Naive thymus-derived CD8-positive, alpha-beta T cell (primary cell): ENCODE measurements around the gene VGF. TPM values are rescaled to one million over a fixed set of nuclear protein-coding genes. Genes with fewer than 3 reads are reported as not detected.
"Not testable (repeated sequence)": the region's sequence is repeated elsewhere in the genome, so short reads cannot be mapped to it uniquely, and the experiment has no call there.

Experiments
- ATAC-seq, 2 donors: fragments of 150-1000 bp; cut with Tn5 transposase in 1 of 2; sonication (Bioruptor Pico), chemical (Tn5 transposase) in 1 of 2; 1 replicate in 1 of 2; 2 replicates in 1 of 2; pipeline ENCODE4 v1.10.0; 2021; ENCODE audit warnings: mild to moderate bottlenecking in 2 of 2, moderate library complexity in 2 of 2
- POLR2A ChIA-PET: fragments of 350-600 bp; sonication (Branson Sonifier 250); formaldehyde crosslinking; loops from one replicate; lab custom pipeline; 2021; ENCODE audit warnings: antibody characterized with exemption; lab: Charles Lee
- DNase-seq, 10 donors: peaks; one replicate each; pipeline versions ENCODE4 v3.0.0 to v3.0.0-alpha.2; 2020 to 2022
- H3K27ac Mint-ChIP-seq, 10 donors: one replicate each; pipeline ENCODE4 v1.8.0; 2020 to 2022; ENCODE audit warnings: mild to moderate bottlenecking in 10 of 10, mixed read lengths in 10 of 10, moderate library complexity in 4 of 10, inconsistent platforms in 1 of 10
- H3K27me3 Mint-ChIP-seq, 5 donors: one replicate each; pipeline ENCODE4 v1.8.0; 2021 to 2022; ENCODE audit warnings: mixed read lengths in 5 of 5
- H3K36me3 Mint-ChIP-seq, 3 donors: one replicate each; pipeline ENCODE4 v1.8.0; 2020 to 2022; ENCODE audit warnings: mixed read lengths in 3 of 3, mild to moderate bottlenecking in 2 of 3, inconsistent platforms in 1 of 3
- H3K4me1 Mint-ChIP-seq, 4 donors: one replicate each; pipeline ENCODE4 v1.8.0; 2021 to 2022; ENCODE audit warnings: mixed read lengths in 4 of 4
- H3K4me3 Mint-ChIP-seq, 10 donors: one replicate each; pipeline ENCODE4 v1.8.0; 2020 to 2022; ENCODE audit warnings: mild to moderate bottlenecking in 10 of 10, mixed read lengths in 10 of 10, moderate library complexity in 6 of 10, inconsistent platforms in 1 of 10
- H3K9me3 Mint-ChIP-seq, 9 donors: one replicate each; pipeline ENCODE4 v1.8.0; 2020 to 2022; ENCODE audit warnings: mixed read lengths in 9 of 9, mild to moderate bottlenecking in 3 of 9, inconsistent platforms in 1 of 9, moderate library complexity in 1 of 9
- polyA plus RNA-seq, 3 donors: library from polyadenylated mRNA; unstranded; fragments of 300-500 nt; fragmentation: Illumina TruSeq; gene quantifications; one replicate each; pipeline ENCODE4 v1.2.3, GENCODE V29; 2021
- total RNA-seq, 8 experiments: library from RNA in 2 of 8; stranded (reverse) in 2 of 8; gene quantifications; one replicate each; pipeline ENCODE4 v1.2.3 and lab custom pipeline; 2021 to 2026

Gene VGF
- total and polyA plus RNA-seq, 5 experiments from 2014 or later = not detected

DNA sequence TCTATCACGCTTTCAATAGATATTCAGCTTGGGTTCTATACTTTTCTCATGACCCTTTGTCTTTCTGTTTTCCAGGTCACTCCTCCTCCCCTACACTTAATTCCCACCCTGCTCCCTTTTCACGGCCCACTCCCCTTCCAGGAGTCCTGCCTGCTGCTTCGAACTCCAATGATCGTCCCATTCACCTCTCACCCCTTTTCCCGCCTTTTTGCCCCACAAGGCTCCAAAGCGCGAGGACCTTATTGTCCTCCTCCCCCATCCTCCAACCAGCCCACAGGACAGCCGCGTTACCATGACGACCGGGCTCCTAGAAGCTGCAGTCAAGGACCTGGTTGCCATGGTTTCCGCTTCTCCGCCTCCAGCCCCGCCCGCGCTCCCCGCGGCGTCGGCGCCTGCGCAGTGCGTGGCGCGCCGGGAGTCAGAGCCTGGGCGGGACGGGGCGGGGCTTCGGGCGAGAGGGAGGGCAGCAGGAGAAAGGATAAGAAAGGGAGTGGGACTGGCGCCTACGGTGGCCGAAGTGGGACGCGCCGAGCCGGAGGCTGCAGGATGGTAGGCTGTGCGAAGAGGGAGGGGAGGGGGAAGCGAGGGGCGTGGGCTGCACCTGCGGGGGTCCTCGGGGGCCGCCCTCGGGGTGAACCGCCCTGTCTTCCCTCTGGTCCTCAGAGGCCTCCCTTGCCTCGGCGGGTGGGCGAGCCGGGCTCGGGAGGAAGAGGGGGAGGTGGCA, 11.2 kb downstream of the VGF start, which contains the start of gene AP1S1:
AP1S1 (plus strand) TSS at position 508 of the 724 bp plus-strand sequence; CDS start at position 547, 39 bp downstream.
- peaks cover 10 to 16% (median 13%) of the 10 kb centered on the region in 4 donors for H3K4me1 Mint-ChIP-seq
- H3K9me3 Mint-ChIP-seq = no peaks in the 10 kb centered on the region
- H3K36me3 Mint-ChIP-seq = peaks cover 0 to 16% (median 6%) of the 10 kb centered on the region in 3 donors
- peak within 1 kb of the TSS; percentile 11 to 94 (median 90) for H3K27ac Mint-ChIP-seq
- peaks cover 3 to 11% (median 8%) of the 10 kb centered on the region in 5 donors for H3K27me3 Mint-ChIP-seq
- peak within 1 kb of the TSS; percentile 72 to 90 (median 86) for H3K4me3 Mint-ChIP-seq
- peak; percentile 84 to 91 for ATAC-seq
- DNase-seq = peak; percentile 79 to 97 (median 89)
- POLR2A ChIA-PET = no interaction called here

DNA sequence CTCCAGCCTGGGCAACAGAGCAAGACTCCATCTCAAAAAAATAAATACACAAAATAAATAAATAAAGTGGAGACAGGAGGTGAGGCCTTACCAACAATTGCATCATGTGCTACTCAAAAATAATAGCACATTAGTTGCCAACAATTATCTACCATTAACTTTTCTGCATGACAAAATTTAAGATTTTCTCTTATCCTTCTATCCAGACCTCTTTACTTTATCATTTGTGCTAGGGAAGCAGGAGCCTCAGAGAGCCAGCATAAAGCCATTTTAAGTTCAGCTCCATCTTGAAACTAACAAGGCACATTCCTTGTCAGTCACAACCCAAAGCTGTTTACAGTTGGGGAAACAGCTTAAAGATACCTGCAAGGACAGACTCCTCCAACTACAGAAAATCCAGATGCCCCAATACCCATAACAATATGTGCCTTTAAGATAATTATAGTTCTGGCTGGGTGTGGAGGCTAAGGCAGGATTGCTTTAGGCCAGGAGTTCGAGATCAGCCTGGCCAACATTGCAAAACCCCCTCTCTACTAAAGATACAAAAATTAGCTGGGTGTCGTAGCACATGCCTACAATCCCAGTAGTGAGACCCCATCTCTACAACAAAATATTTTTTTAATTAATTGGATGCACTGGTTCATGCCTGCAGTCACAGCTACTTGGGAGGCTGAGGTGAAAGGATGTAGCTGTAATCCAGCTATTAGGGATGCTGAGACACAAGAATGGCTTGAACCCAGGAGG, 13.3 kb downstream of the VGF start:
- peak overlapping the region in 2 of 10 donors; percentile 58 to 76 for H3K27ac Mint-ChIP-seq

DNA sequence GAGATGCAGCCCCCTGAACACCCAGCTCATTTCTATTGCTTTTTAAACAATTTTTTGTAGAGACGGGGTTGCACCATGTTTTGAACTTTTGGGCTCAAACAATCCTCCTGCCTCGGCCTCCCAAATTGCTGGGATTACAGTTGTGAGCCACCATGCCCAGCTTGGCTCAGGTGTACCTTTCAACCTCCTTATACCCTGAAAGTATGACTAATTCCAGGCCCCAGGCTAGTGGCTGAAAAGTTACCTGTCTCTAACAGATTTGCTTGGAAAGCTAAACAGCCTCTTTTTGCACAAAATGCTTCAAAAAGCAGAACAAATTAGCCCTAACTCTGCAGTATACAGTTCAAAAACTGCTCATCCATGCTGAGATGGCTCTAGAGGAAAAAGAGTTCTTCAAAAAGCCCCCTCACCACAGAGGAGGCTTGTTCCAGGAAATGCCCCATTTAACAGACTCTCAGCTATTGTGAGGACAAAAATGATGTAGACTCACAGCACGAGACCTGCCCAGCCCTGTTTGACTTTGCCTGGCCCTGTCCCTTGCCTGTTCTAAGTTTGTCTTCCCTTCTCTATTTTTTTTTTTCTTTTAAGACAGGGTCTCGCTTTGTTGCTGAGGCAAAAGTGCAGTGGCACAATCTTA, 24.5 kb downstream of the VGF start:
- Mint-ChIP-seq H3K4me3 (peak overlapping the region in 1 of 10 donors; percentile 14), H3K27ac (peak overlapping the region in 3 of 10 donors; percentile 11 to 66 (median 35)), H3K9me3 (no peaks in the 10 kb centered on the region), H3K4me1 (peaks cover 9 to 31% (median 12%) of the 10 kb centered on the region in 4 donors), H3K27me3 (peaks cover 8 to 29% (median 15%) of the 10 kb centered on the region in 5 donors), H3K36me3 (no peaks in the 10 kb centered on the region)
- ATAC-seq (no peak), DNase-seq (no peak)
- POLR2A ChIA-PET = interaction anchor here (0.5 kb wide), 1 partner anchor 11 kb away, joined by 7 read pairs; no protein-coding TSS in a partner anchor

More for the DNA sequence above, 13.3 kb downstream of the VGF start:
- POLR2A ChIA-PET = no interaction called here
- Mint-ChIP-seq H3K4me3 (peak overlapping the region in 2 of 10 donors; percentile 26 to 50), H3K9me3 (no peaks in the 10 kb centered on the region), H3K4me1 (peaks cover 10 to 16% (median 16%) of the 10 kb centered on the region in 4 donors), H3K27me3 (peaks cover 9 to 20% (median 11%) of the 10 kb centered on the region in 5 donors), H3K36me3 (peaks cover 0 to 2% (median 0%) of the 10 kb centered on the region in 3 donors)
- DNase-seq (no peak), ATAC-seq (no peak)

DNA sequence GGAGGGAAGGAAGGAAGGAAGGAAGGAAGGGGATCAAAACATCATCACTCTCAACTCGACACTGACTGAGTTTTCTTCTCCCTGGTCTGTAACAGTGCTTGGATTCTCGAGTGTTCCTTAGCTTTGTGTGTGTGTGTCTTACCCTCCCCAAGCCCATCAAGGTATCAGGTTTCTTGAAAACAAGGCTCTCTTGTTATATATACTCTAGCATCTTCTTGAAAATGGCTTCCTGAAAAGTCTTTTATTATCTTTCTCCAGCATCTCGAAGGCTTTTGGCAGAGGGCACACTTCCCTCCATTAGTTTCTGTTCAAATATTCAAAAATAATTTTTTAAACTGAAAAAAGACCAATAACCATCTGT, 25.1 kb downstream of the VGF start:
- no peak for ATAC-seq
- H3K36me3 Mint-ChIP-seq = no peaks in the 10 kb centered on the region
- no peak overlapping the region for H3K4me3 Mint-ChIP-seq
- peaks cover 7 to 35% (median 12%) of the 10 kb centered on the region in 5 donors for H3K27me3 Mint-ChIP-seq
- no peak for DNase-seq
- H3K27ac Mint-ChIP-seq = peak overlapping the region in 5 of 10 donors; percentile 16 to 85 (median 58)
- POLR2A ChIA-PET = no interaction called here
- no peaks in the 10 kb centered on the region for H3K9me3 Mint-ChIP-seq
- H3K4me1 Mint-ChIP-seq = peaks cover 9 to 31% (median 12%) of the 10 kb centered on the region in 4 donors

DNA sequence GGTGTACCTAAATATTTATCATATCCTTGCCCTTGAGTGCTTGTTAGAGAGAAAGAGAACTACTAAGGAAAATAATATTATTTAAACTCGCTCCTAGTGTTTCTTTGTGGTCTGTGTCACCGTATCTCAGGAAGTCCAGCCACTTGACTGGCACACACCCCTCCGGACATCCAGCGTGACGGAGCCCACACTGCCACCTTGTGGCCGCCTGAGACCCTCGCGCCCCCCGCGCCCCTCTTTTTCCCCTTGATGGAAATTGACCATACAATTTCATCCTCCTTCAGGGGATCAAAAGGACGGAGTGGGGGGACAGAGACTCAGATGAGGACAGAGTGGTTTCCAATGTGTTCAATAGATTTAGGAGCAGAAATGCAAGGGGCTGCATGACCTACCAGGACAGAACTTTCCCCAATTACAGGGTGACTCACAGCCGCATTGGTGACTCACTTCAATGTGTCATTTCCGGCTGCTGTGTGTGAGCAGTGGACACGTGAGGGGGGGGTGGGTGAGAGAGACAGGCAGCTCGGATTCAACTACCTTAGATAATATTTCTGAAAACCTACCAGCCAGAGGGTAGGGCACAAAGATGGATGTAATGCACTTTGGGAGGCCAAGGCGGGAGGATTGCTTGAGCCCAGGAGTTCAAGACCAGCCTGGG, 27.0 kb downstream of the VGF start:
- H3K9me3 Mint-ChIP-seq = no peaks in the 10 kb centered on the region
- peak overlapping the region in 7 of 10 donors; percentile 2 to 64 (median 38) for H3K4me3 Mint-ChIP-seq
- POLR2A ChIA-PET = no interaction called here
- H3K36me3 Mint-ChIP-seq = no peaks in the 10 kb centered on the region
- H3K27me3 Mint-ChIP-seq = peaks cover 1 to 37% (median 12%) of the 10 kb centered on the region in 5 donors
- H3K27ac Mint-ChIP-seq = peak overlapping the region in 5 of 10 donors; percentile 9 to 67 (median 43)
- ATAC-seq = peak; percentile 97
- DNase-seq = peak in 9 of 10 donors; percentile 32 to 86 (median 44)
- H3K4me1 Mint-ChIP-seq = peaks cover 6 to 31% (median 9%) of the 10 kb centered on the region in 4 donors

GRCh38 chr7:101137651-101138212, 27.6 kb downstream of the VGF start:
- POLR2A ChIA-PET = no interaction called here
- Mint-ChIP-seq H3K4me3 (peak overlapping the region in 3 of 10 donors; percentile 23 to 63 (median 56)), H3K36me3 (no peaks in the 10 kb centered on the region), H3K9me3 (no peaks in the 10 kb centered on the region), H3K27me3 (peaks cover 0 to 39% (median 10%) of the 10 kb centered on the region in 5 donors), H3K4me1 (peaks cover 6 to 31% (median 8%) of the 10 kb centered on the region in 4 donors), H3K27ac (peak overlapping the region in 4 of 10 donors; percentile 2 to 67 (median 44))
- no peak for DNase-seq
- no peak for ATAC-seq

GRCh38 chr7:101134399-101134980, 30.9 kb downstream of the VGF start:
- DNase-seq (no peak), ATAC-seq (no peak)
- POLR2A ChIA-PET = interaction anchor here (0.5 kb wide), 1 partner anchor 75 kb away, joined by 3 read pairs; no protein-coding TSS in a partner anchor
- peaks cover 3 to 65% (median 20%) of the 10 kb centered on the region in 5 donors for H3K27me3 Mint-ChIP-seq
- H3K27ac Mint-ChIP-seq = peak overlapping the region in 1 of 10 donors; percentile 49
- no peaks in the 10 kb centered on the region for H3K9me3 Mint-ChIP-seq
- H3K36me3 Mint-ChIP-seq = no peaks in the 10 kb centered on the region
- peaks cover 6 to 20% (median 8%) of the 10 kb centered on the region in 4 donors for H3K4me1 Mint-ChIP-seq
- H3K4me3 Mint-ChIP-seq = no peak overlapping the region

- peak overlapping the region in 1 of 10 donors; percentile 91 for H3K27ac Mint-ChIP-seq
- POLR2A ChIA-PET = interaction anchor here (0.5 kb wide), 1 partner anchor 75 kb away, joined by 3 read pairs; no protein-coding TSS in a partner anchor
- H3K4me1 Mint-ChIP-seq = peaks cover 6 to 19% (median 8%) of the 10 kb centered on the region in 4 donors
- H3K4me3 Mint-ChIP-seq = no peak overlapping the region
- peaks cover 6 to 71% (median 20%) of the 10 kb centered on the region in 5 donors for H3K27me3 Mint-ChIP-seq
- no peaks in the 10 kb centered on the region for H3K36me3 Mint-ChIP-seq
- DNase-seq (no peak), ATAC-seq (no peak)
- no peaks in the 10 kb centered on the region for H3K9me3 Mint-ChIP-seq
These were observed 31.6 kb downstream of the VGF start for GRCh38 chr7:101133621-101134398.

DNA sequence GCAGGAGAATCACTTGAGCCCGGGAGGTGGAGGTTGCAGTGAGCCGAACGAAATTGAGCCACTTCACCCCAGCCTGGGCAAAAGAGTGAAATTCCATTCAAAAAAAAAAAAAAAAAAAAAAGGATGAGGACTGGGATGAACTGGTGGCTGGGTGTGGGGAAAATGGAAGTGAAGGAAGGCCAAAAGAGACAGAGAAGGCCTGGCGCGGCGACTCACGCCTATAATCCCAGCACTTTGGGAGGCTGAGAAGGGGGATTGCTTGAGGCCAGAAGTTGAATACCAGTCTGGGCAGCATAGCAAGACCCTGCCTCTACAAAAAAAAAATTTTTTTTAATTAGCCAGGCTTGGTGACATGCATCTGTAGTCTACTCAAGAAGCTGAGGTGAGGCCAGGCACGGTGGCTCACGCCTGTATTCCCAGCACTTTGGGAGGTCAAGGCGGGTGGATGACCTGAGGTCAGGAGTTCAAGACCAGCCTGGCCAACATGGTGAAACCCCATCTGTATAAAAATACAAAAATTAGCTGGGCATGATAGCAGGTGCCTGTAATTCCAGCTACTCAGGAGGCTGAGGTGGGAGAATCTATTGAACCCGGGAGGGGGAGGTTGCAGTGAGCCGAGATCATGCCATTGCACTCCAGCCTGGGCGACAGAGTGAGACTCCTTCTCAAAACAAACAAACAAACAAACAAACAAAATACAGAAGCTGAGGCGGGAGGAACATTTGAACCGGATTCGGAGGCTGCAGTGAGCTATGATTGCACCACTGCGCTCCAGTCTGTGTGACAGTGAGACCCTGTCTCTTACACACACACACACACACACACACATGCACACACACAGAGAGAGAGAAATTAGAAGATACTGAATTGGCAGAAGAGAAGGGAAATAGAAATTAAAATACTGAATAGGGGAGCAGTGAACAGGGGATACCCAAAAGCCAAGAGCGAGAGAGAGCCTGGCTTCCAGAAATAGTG, 32.5 kb downstream of the VGF start:
- POLR2A ChIA-PET, ATAC-seq: not testable (repeated sequence)
- peaks cover 6 to 76% (median 25%) of the 10 kb centered on the region in 5 donors for H3K27me3 Mint-ChIP-seq

More for the DNA sequence above, 32.5 kb downstream of the VGF start:
- H3K36me3 Mint-ChIP-seq, H3K9me3 Mint-ChIP-seq, DNase-seq, H3K4me3 Mint-ChIP-seq: not testable (repeated sequence)
- Mint-ChIP-seq H3K4me1 (peaks cover 1 to 11% (median 6%) of the 10 kb centered on the region in 4 donors), H3K27ac (peak overlapping the region in 1 of 10 donors; percentile 80)
